Measurements from ENCODE around the gene GPD1L.

- TF ChIP-seq CTCF (IDR thresholded peaks at IDR 0.05 in 2 of 3, conservative IDR thresholded peaks at IDR 0.05 in 1 of 3; ENCODE audit: control insufficient read depth in 2 of 3, extremely low read depth in 1 of 3, insufficient read depth in 1 of 3, low read depth in 3 of 3, low read length in 3 of 3) (no peak), ESRRA (IDR thresholded peaks at IDR 0.05; ENCODE audit: low read length) (no peak), TAF1 (IDR thresholded peaks at IDR 0.05; ENCODE audit: borderline replicate concordance, low read depth, low read length) (no peak), EP300 (IDR thresholded peaks at IDR 0.05; ENCODE audit: borderline replicate concordance in 1 of 2, control insufficient read depth in 1 of 2, low read depth in 2 of 2, low read length in 2 of 2) (no peak), ZBTB4 (CRISPR knock-in tag; IDR thresholded peaks at IDR 0.05) (no peak), SRF (IDR thresholded peaks at IDR 0.05; ENCODE audit: low read depth in 2 of 2, low read length in 2 of 2) (no peak), TCF7 (IDR thresholded peaks at IDR 0.05; ENCODE audit: borderline replicate concordance) (no peak), FOXM1 (IDR thresholded peaks at IDR 0.05; ENCODE audit: low read depth, low read length) (no peak)
- TF ChIP-seq, protein P1, sequence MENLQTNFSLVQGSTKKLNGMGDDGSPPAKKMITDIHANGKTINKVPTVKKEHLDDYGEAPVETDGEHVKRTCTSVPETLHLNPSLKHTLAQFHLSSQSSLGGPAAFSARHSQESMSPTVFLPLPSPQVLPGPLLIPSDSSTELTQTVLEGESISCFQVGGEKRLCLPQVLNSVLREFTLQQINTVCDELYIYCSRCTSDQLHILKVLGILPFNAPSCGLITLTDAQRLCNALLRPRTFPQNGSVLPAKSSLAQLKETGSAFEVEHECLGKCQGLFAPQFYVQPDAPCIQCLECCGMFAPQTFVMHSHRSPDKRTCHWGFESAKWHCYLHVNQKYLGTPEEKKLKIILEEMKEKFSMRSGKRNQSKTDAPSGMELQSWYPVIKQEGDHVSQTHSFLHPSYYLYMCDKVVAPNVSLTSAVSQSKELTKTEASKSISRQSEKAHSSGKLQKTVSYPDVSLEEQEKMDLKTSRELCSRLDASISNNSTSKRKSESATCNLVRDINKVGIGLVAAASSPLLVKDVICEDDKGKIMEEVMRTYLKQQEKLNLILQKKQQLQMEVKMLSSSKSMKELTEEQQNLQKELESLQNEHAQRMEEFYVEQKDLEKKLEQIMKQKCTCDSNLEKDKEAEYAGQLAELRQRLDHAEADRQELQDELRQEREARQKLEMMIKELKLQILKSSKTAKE (IDR thresholded peaks at IDR 0.05; ENCODE audit: low read depth, poor library complexity, severe bottlenecking): no peak
- TF ChIP-seq, protein P2, sequence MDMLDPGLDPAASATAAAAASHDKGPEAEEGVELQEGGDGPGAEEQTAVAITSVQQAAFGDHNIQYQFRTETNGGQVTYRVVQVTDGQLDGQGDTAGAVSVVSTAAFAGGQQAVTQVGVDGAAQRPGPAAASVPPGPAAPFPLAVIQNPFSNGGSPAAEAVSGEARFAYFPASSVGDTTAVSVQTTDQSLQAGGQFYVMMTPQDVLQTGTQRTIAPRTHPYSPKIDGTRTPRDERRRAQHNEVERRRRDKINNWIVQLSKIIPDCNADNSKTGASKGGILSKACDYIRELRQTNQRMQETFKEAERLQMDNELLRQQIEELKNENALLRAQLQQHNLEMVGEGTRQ (IDR thresholded peaks at IDR 0.05; ENCODE audit: borderline replicate concordance, low read depth, low read length): no peak
These were observed 41.9 kb downstream of the GPD1L start for GRCh38 chr3:32148351-32148750.

Measured in GM12878 (cell line).